SK-N-SH treated with all-trans-retinoic acid at 6 μM for 48 hours (cell line): ENCODE measurements around the gene MRPL28.

Experiments used
- BACH2 ChIP-seq: fragments of 250-450 bp; sonication (Bioruptor Pico); IDR thresholded peaks from 2 replicates; pipeline ENCODE4 v1.9.0; 2021; ENCODE audit warnings: mild to moderate bottlenecking, borderline replicate concordance
- CREB5 ChIP-seq: fragments of 250-450 bp; sonication (Bioruptor Pico); IDR thresholded peaks from 2 replicates; pipeline ENCODE4 v1.5.1; 2020; ENCODE audit warnings: low read depth, mild to moderate bottlenecking, moderate library complexity
- CSDC2 ChIP-seq: fragments of 250-450 bp; sonication (Bioruptor Pico); IDR thresholded peaks from 2 replicates; pipeline ENCODE4 v1.5.0; 2020; ENCODE audit warnings: mild to moderate bottlenecking, moderate library complexity
- CSRNP3 ChIP-seq: fragments of 250-450 bp; sonication (Bioruptor Pico); IDR thresholded peaks from 2 replicates; pipeline ENCODE4 v1.5.1; 2021; ENCODE audit warnings: mild to moderate bottlenecking, moderate library complexity
- OSR1 ChIP-seq: fragments of 250-450 bp; sonication (Bioruptor Pico); IDR thresholded peaks from 2 replicates; pipeline ENCODE4 v1.8.0; 2022; ENCODE audit warnings: moderate library complexity, mild to moderate bottlenecking, inconsistent platforms
- PATZ1 ChIP-seq: fragments of 250-450 bp; sonication (Bioruptor Pico); IDR thresholded peaks from 2 replicates; pipeline ENCODE4 v1.8.0; 2020; ENCODE audit warnings: mild to moderate bottlenecking, moderate library complexity, borderline replicate concordance
- POU6F1 ChIP-seq: fragments of 250-450 bp; sonication (Bioruptor Pico); IDR thresholded peaks from 2 replicates; pipeline ENCODE4 v1.8.0; 2021; ENCODE audit warnings: low read depth, mild to moderate bottlenecking, moderate library complexity, borderline replicate concordance
- PPARA ChIP-seq: fragments of 250-450 bp; sonication (Bioruptor Pico); IDR thresholded peaks from 2 replicates; pipeline ENCODE4 v1.5.0; 2020; ENCODE audit warnings: mild to moderate bottlenecking, borderline replicate concordance
- RARB ChIP-seq: fragments of 250-450 bp; sonication (Bioruptor Pico); IDR thresholded peaks from 2 replicates; pipeline ENCODE4 v1.8.0; 2021; ENCODE audit warnings: mild to moderate bottlenecking, moderate library complexity
- TOX ChIP-seq: fragments of 250-450 bp; sonication (Bioruptor Pico); IDR thresholded peaks from 2 replicates; pipeline ENCODE4 v1.8.0; 2021; ENCODE audit warnings: mild to moderate bottlenecking, moderate library complexity, borderline replicate concordance
- TSHZ2 ChIP-seq: fragments of 250-450 bp; sonication (Bioruptor Pico); IDR thresholded peaks from 2 replicates; pipeline ENCODE4 v1.5.0; 2020; ENCODE audit warnings: mild to moderate bottlenecking, moderate library complexity
- ZFP3 ChIP-seq: fragments of 250-450 bp; sonication (Bioruptor Pico); IDR thresholded peaks from 2 replicates; pipeline ENCODE4 v1.5.0; 2020; ENCODE audit warnings: mild to moderate bottlenecking, moderate library complexity
- ZNF565 ChIP-seq: fragments of 450-650 bp; formaldehyde crosslinking; conservative IDR thresholded peaks from 2 replicates; pipeline ENCODE4 v1.5.0; 2020; ENCODE audit warnings: low read depth, mild to moderate bottlenecking, moderate library complexity

- TF ChIP-seq POU6F1 (CRISPR knock-in tag) (no peak), TOX (CRISPR knock-in tag) (no peak), CREB5 (CRISPR knock-in tag) (no peak), CSDC2 (CRISPR knock-in tag) (no peak), ZNF565 (no peak), PATZ1 (CRISPR knock-in tag) (no peak), ZFP3 (no peak), TSHZ2 (CRISPR knock-in tag) (no peak), OSR1 (no peak), BACH2 (CRISPR knock-in tag) (no peak), RARB (CRISPR knock-in tag) (no peak), CSRNP3 (CRISPR knock-in tag) (no peak), PPARA (CRISPR knock-in tag) (no peak)
Measured at GRCh38 chr16:350203-350602, 20.1 kb downstream of the MRPL28 start.
